Inferior parietal cortex (tissue), 1 donor: ENCODE measurements around the gene FOXE3.

Experiments used
- DNase-seq: peaks from one replicate; pipeline ENCODE4 v3.0.0-alpha.2; 2016; ENCODE audit errors: extremely low spot score

Gene FOXE3

GRCh38 chr1:47415728-47416318 is at the start of gene FOXE3:
Gene FOXE3 (plus strand): TSS chr1:47416285. CDS start chr1:47416316, 31 bp downstream.
- DNase-seq = no peak

- DNase-seq = no peak
Measured at GRCh38 chr1:47367651-47368050, 48.4 kb upstream of the FOXE3 start.

- DNase-seq = no peak
Measured at GRCh38 chr1:47371016-47371517, 45.0 kb upstream of the FOXE3 start.

- no peak for DNase-seq
Measured at GRCh38 chr1:47374501-47374900, 41.6 kb upstream of the FOXE3 start.

GRCh38 chr1:47378147-47378546 is 37.9 kb upstream of the FOXE3 start:
- no peak for DNase-seq

GRCh38 chr1:47380699-47381098 is 35.4 kb upstream of the FOXE3 start:
- no peak for DNase-seq

- DNase-seq = no peak
Measured at GRCh38 chr1:47382399-47382983, 33.6 kb upstream of the FOXE3 start.

- DNase-seq = no peak
Measured at GRCh38 chr1:47384083-47384482, 32.0 kb upstream of the FOXE3 start.

GRCh38 chr1:47385020-47385419 is 31.1 kb upstream of the FOXE3 start:
- DNase-seq = no peak

- no peak for DNase-seq
Measured at GRCh38 chr1:47386268-47386667, 29.8 kb upstream of the FOXE3 start.

GRCh38 chr1:47388030-47388890 is 27.8 kb upstream of the FOXE3 start:
- no peak for DNase-seq

- DNase-seq = peak; percentile 63
Measured at GRCh38 chr1:47388891-47389238, 27.2 kb upstream of the FOXE3 start.

GRCh38 chr1:47389731-47390130 is 26.4 kb upstream of the FOXE3 start:
- DNase-seq = no peak

GRCh38 chr1:47390843-47391242 is 25.2 kb upstream of the FOXE3 start:
- DNase-seq = no peak

- DNase-seq = no peak
Measured at GRCh38 chr1:47393141-47393540, 22.9 kb upstream of the FOXE3 start.

GRCh38 chr1:47395433-47395832 is 20.7 kb upstream of the FOXE3 start:
- DNase-seq = no peak

GRCh38 chr1:47396671-47397196 is 19.4 kb upstream of the FOXE3 start:
- DNase-seq = no peak

GRCh38 chr1:47399138-47399845 is 16.8 kb upstream of the FOXE3 start:
- no peak for DNase-seq

- no peak for DNase-seq
Measured at GRCh38 chr1:47399846-47400155, 16.3 kb upstream of the FOXE3 start.

- no peak for DNase-seq
Measured at GRCh38 chr1:47401761-47402160, 14.3 kb upstream of the FOXE3 start.

GRCh38 chr1:47402591-47402990 is 13.5 kb upstream of the FOXE3 start:
- DNase-seq = no peak

GRCh38 chr1:47403321-47403910 is 12.7 kb upstream of the FOXE3 start:
- DNase-seq = no peak
